BLaER1 treated with 17β-estradiol and CSF1 and Interleukin-3, amounts not matched to agents 10 nM and 100 nM (cell line): ENCODE results near the gene SLC5A6.

Source experiments
- H3K27ac ChIP-seq, 11 experiments: shearing (Covaris generic); formaldehyde crosslinking; 2 replicates each; pipeline ENCODE4 v1.8.1; 2022
- H3K27me3 ChIP-seq, 11 experiments: shearing (Covaris generic); formaldehyde crosslinking; 2 replicates each; pipeline ENCODE4 v1.8.1; 2022
- H3K36me3 ChIP-seq, 11 experiments: shearing (Covaris generic); formaldehyde crosslinking; 2 replicates each; pipeline ENCODE4 v1.8.1; 2022
- H3K4me1 ChIP-seq, 10 experiments: shearing (Covaris generic); formaldehyde crosslinking; 2 replicates each; pipeline ENCODE4 v1.8.1; 2022
- H3K4me2 ChIP-seq, 11 experiments: shearing (Covaris generic); formaldehyde crosslinking; 2 replicates each; pipeline ENCODE4 v1.8.1; 2022
- H3K4me3 ChIP-seq, 10 experiments: shearing (Covaris generic); formaldehyde crosslinking; 2 replicates each; pipeline ENCODE4 v1.8.1; 2022
- H3K9ac ChIP-seq, 11 experiments: shearing (Covaris generic); formaldehyde crosslinking; 2 replicates each; pipeline ENCODE4 v1.8.1; 2022
- H3K9me3 ChIP-seq, 11 experiments: shearing (Covaris generic); formaldehyde crosslinking; replicated peaks in 1 of 11; 2 replicates each; pipeline ENCODE4 v1.8.1; 2022
- H4K20me1 ChIP-seq, 11 experiments: shearing (Covaris generic); formaldehyde crosslinking; 2 replicates each; pipeline ENCODE4 v1.8.1; 2022
- Cebpa-rat ChIP-seq, 11 experiments: shearing (Covaris generic); IDR thresholded peaks; 2 replicates each; pipeline ENCODE4 v1.8.1; 2022

Gene SLC5A6

GRCh38 chr2:27227501-27227900 is 15.4 kb upstream of the SLC5A6 start:
- Histone ChIP-seq H3K4me1 (peaks cover 0 to 28% (median 23%) of the 10 kb centered on the region in 10 experiments; a peak in 15 of 20 replicates), H3K27me3 (no peaks in the 10 kb centered on the region), H3K36me3 (peaks cover 97 to 100% (median 99%) of the 10 kb centered on the region in 11 experiments), H3K9ac (0 out of 22 replicates have a peak overlapping the region, but pooled peaks of 1 of the 11 experiments have one; percentile 16), H3K9me3 (no peaks in the 10 kb centered on the region), H4K20me1 (peaks cover 0 to 32% (median 14%) of the 10 kb centered on the region in 11 experiments; a peak in 10 of 22 replicates), H3K27ac (no peak overlapping the region), H3K4me2 (no peak overlapping the region), H3K4me3 (no peak overlapping the region)
- TF ChIP-seq Cebpa-rat (IDR thresholded peaks at IDR 0.05) = no peak

GRCh38 chr2:27225526-27225925 is 13.5 kb upstream of the SLC5A6 start:
- no peak overlapping the region for H3K4me2 ChIP-seq
- H3K4me1 ChIP-seq = peaks cover 0 to 8% (median 7%) of the 10 kb centered on the region in 10 experiments; a peak in 12 of 20 replicates
- no peak overlapping the region for H3K27ac ChIP-seq
- H3K9ac ChIP-seq = no peak overlapping the region
- no peak for TF ChIP-seq Cebpa-rat (IDR thresholded peaks at IDR 0.05)
- no peaks in the 10 kb centered on the region for H3K27me3 ChIP-seq
- H4K20me1 ChIP-seq = peaks cover 0 to 19% (median under 1%) of the 10 kb centered on the region in 11 experiments; a peak in 5 of 22 replicates
- no peak overlapping the region for H3K4me3 ChIP-seq
- peaks cover 93 to 100% (median 100%) of the 10 kb centered on the region in 11 experiments for H3K36me3 ChIP-seq
- H3K9me3 ChIP-seq = no peaks in the 10 kb centered on the region

- no peak overlapping the region for H3K27ac ChIP-seq
- H3K4me3 ChIP-seq = no peak overlapping the region
- no peak overlapping the region for H3K4me2 ChIP-seq
- H3K36me3 ChIP-seq = peaks cover 80 to 100% (median 98%) of the 10 kb centered on the region in 11 experiments
- H4K20me1 ChIP-seq = peaks cover 0 to 19% (median 0%) of the 10 kb centered on the region in 11 experiments; a peak in 5 of 22 replicates
- H3K9me3 ChIP-seq = no peaks in the 10 kb centered on the region
- TF ChIP-seq Cebpa-rat (IDR thresholded peaks at IDR 0.05) = no peak
- no peak overlapping the region for H3K9ac ChIP-seq
- H3K27me3 ChIP-seq = no peaks in the 10 kb centered on the region
- H3K4me1 ChIP-seq = peaks cover 5 to 13% (median 8%) of the 10 kb centered on the region in 10 experiments
These were observed 11.3 kb upstream of the SLC5A6 start for GRCh38 chr2:27223416-27223815.

- no peak for TF ChIP-seq Cebpa-rat (IDR thresholded peaks at IDR 0.05)
- H3K27me3 ChIP-seq = no peaks in the 10 kb centered on the region
- H3K9ac ChIP-seq = no peak overlapping the region
- peaks cover 70 to 93% (median 88%) of the 10 kb centered on the region in 11 experiments for H3K36me3 ChIP-seq
- H3K27ac ChIP-seq = no peak overlapping the region
- peaks cover 12 to 23% (median 15%) of the 10 kb centered on the region in 10 experiments for H3K4me1 ChIP-seq
- peaks cover 0 to 19% (median 0%) of the 10 kb centered on the region in 11 experiments; a peak in 5 of 22 replicates for H4K20me1 ChIP-seq
- no peaks in the 10 kb centered on the region for H3K9me3 ChIP-seq
- H3K4me2 ChIP-seq = no peak overlapping the region
- no peak overlapping the region for H3K4me3 ChIP-seq
These were observed 10.3 kb upstream of the SLC5A6 start for GRCh38 chr2:27222407-27222806.

GRCh38 chr2:27221166-27221565 is 9.1 kb upstream of the SLC5A6 start:
- H3K4me3 ChIP-seq = no peak overlapping the region
- H3K9me3 ChIP-seq = no peaks in the 10 kb centered on the region
- peaks cover 58 to 87% (median 76%) of the 10 kb centered on the region in 11 experiments for H3K36me3 ChIP-seq
- no peak overlapping the region for H3K4me2 ChIP-seq
- no peak for TF ChIP-seq Cebpa-rat (IDR thresholded peaks at IDR 0.05)
- H3K9ac ChIP-seq = no peak overlapping the region
- peaks cover 15 to 29% (median 21%) of the 10 kb centered on the region in 10 experiments for H3K4me1 ChIP-seq
- H4K20me1 ChIP-seq = peaks cover 0 to 12% (median 0%) of the 10 kb centered on the region in 11 experiments; a peak in 3 of 22 replicates
- H3K27me3 ChIP-seq = no peaks in the 10 kb centered on the region
- no peak overlapping the region for H3K27ac ChIP-seq

GRCh38 chr2:27220091-27220490 is 8.0 kb upstream of the SLC5A6 start:
- TF ChIP-seq Cebpa-rat (IDR thresholded peaks at IDR 0.05) = no peak
- Histone ChIP-seq H3K27ac (no peak overlapping the region), H3K9me3 (no peaks in the 10 kb centered on the region), H3K4me3 (no peak overlapping the region), H4K20me1 (peaks cover 0 to 9% (median 0%) of the 10 kb centered on the region in 11 experiments; a peak in 1 of 22 replicates), H3K4me2 (no peak overlapping the region), H3K27me3 (no peaks in the 10 kb centered on the region), H3K9ac (no peak overlapping the region), H3K36me3 (peaks cover 53 to 87% (median 70%) of the 10 kb centered on the region in 11 experiments), H3K4me1 (peaks cover 15 to 29% (median 21%) of the 10 kb centered on the region in 10 experiments)

- Histone ChIP-seq H3K9me3 (no peaks in the 10 kb centered on the region), H3K27ac (no peak overlapping the region), H3K36me3 (peaks cover 48 to 82% (median 63%) of the 10 kb centered on the region in 11 experiments), H4K20me1 (peaks cover 0 to 6% (median 0%) of the 10 kb centered on the region in 11 experiments; a peak in 1 of 22 replicates), H3K9ac (peak overlapping the region in 2 of 11 experiments; percentile 81 to 89; a peak in 3 of 22 replicates), H3K27me3 (no peaks in the 10 kb centered on the region), H3K4me2 (peak overlapping the region; percentile 86 to 98 (median 93); a peak in 18 of 22 replicates), H3K4me1 (peaks cover 15 to 29% (median 21%) of the 10 kb centered on the region in 10 experiments), H3K4me3 (peak overlapping the region in 1 of 10 experiments; percentile 72; a peak in 1 of 20 replicates)
- TF ChIP-seq Cebpa-rat (IDR thresholded peaks at IDR 0.05) = no peak
These were observed 7.0 kb upstream of the SLC5A6 start for GRCh38 chr2:27219091-27219490.

- Histone ChIP-seq H3K36me3 (peaks cover 43 to 78% (median 58%) of the 10 kb centered on the region in 11 experiments), H4K20me1 (peaks cover 0 to 2% (median 0%) of the 10 kb centered on the region in 11 experiments; a peak in 1 of 22 replicates), H3K9ac (peak overlapping the region; percentile 76 to 96 (median 87); a peak in 17 of 22 replicates), H3K27ac (peak overlapping the region in 3 of 11 experiments; percentile 92 to 94 (median 94); a peak in 3 of 22 replicates), H3K4me1 (peaks cover 19 to 32% (median 24%) of the 10 kb centered on the region in 10 experiments), H3K9me3 (no peaks in the 10 kb centered on the region), H3K4me2 (peak overlapping the region; percentile 86 to 98 (median 93)), H3K4me3 (peak overlapping the region; percentile 68 to 85 (median 80); a peak in 15 of 20 replicates), H3K27me3 (no peaks in the 10 kb centered on the region)
- no peak for TF ChIP-seq Cebpa-rat (IDR thresholded peaks at IDR 0.05)
These were observed 6.5 kb upstream of the SLC5A6 start for GRCh38 chr2:27218614-27219013.
